ENCODE data around the gene CTTNBP2.
A peak's percentile ranks its signal among the peaks of the same experiment; 100 is the strongest.

The CTTNBP2 gene

GRCh38 chr7:117816727-117817126 is 56.5 kb downstream of the CTTNBP2 start:
- no peaks in the 10 kb centered on the region for H3K36me3 ChIP-seq (ENCODE audit: control insufficient read depth, insufficient read depth, low read length, severe bottlenecking)
- H3K27me3 ChIP-seq (replicated peaks; ENCODE audit: control insufficient read depth, insufficient read depth, low read length): no peaks in the 10 kb centered on the region
- H3K4me1 ChIP-seq (ENCODE audit: control insufficient read depth, insufficient read depth, low read length): no peaks in the 10 kb centered on the region
- no peak for DNase-seq (ENCODE audit: low read depth)
- no peak overlapping the region for H3K9ac ChIP-seq (ENCODE audit: low read length)
- H3K9me3 ChIP-seq (ENCODE audit: control insufficient read depth, low read length): no peaks in the 10 kb centered on the region
- no peak overlapping the region for H3K4me3 ChIP-seq (ENCODE audit: low read length)

GRCh38 chr7:117811696-117812095 is 61.5 kb downstream of the CTTNBP2 start:
- Histone ChIP-seq H3K36me3 (ENCODE audit: control insufficient read depth, insufficient read depth, low read length, severe bottlenecking) (no peaks in the 10 kb centered on the region), H3K9me3 (ENCODE audit: control insufficient read depth, low read length) (no peaks in the 10 kb centered on the region), H3K27me3 (replicated peaks; ENCODE audit: control insufficient read depth, insufficient read depth, low read length) (no peaks in the 10 kb centered on the region), H3K4me3 (ENCODE audit: low read length) (no peak overlapping the region), H3K4me1 (ENCODE audit: control insufficient read depth, insufficient read depth, low read length) (peaks cover 20% of the 10 kb centered on the region), H3K9ac (ENCODE audit: low read length) (no peak overlapping the region)
- DNase-seq (ENCODE audit: low read depth): no peak

- Histone ChIP-seq H3K9ac (ENCODE audit: low read length) (no peak overlapping the region), H3K9me3 (ENCODE audit: control insufficient read depth, low read length) (no peaks in the 10 kb centered on the region), H3K36me3 (ENCODE audit: control insufficient read depth, insufficient read depth, low read length, severe bottlenecking) (no peaks in the 10 kb centered on the region), H3K4me3 (ENCODE audit: low read length) (no peak overlapping the region), H3K27me3 (replicated peaks; ENCODE audit: control insufficient read depth, insufficient read depth, low read length) (no peaks in the 10 kb centered on the region), H3K4me1 (ENCODE audit: control insufficient read depth, insufficient read depth, low read length) (peaks cover 20% of the 10 kb centered on the region)
- peak; percentile 25 for DNase-seq (ENCODE audit: low read depth)
Measured at GRCh38 chr7:117810642-117811512, 62.4 kb downstream of the CTTNBP2 start.

GRCh38 chr7:117809958-117810357 is 63.3 kb downstream of the CTTNBP2 start:
- Histone ChIP-seq H3K4me1 (ENCODE audit: control insufficient read depth, insufficient read depth, low read length) (peaks cover 20% of the 10 kb centered on the region), H3K9ac (ENCODE audit: low read length) (no peak overlapping the region), H3K27me3 (replicated peaks; ENCODE audit: control insufficient read depth, insufficient read depth, low read length) (no peaks in the 10 kb centered on the region), H3K4me3 (ENCODE audit: low read length) (no peak overlapping the region), H3K9me3 (ENCODE audit: control insufficient read depth, low read length) (no peaks in the 10 kb centered on the region), H3K36me3 (ENCODE audit: control insufficient read depth, insufficient read depth, low read length, severe bottlenecking) (no peaks in the 10 kb centered on the region)
- no peak for DNase-seq (ENCODE audit: low read depth)

GRCh38 chr7:117808910-117809705 is 64.1 kb downstream of the CTTNBP2 start:
- Histone ChIP-seq H3K9me3 (ENCODE audit: control insufficient read depth, low read length) (no peaks in the 10 kb centered on the region), H3K4me1 (ENCODE audit: control insufficient read depth, insufficient read depth, low read length) (peaks cover 20% of the 10 kb centered on the region), H3K4me3 (ENCODE audit: low read length) (peak overlapping the region; percentile 59), H3K27me3 (replicated peaks; ENCODE audit: control insufficient read depth, insufficient read depth, low read length) (no peaks in the 10 kb centered on the region), H3K9ac (ENCODE audit: low read length) (no peak overlapping the region), H3K36me3 (ENCODE audit: control insufficient read depth, insufficient read depth, low read length, severe bottlenecking) (no peaks in the 10 kb centered on the region)
- DNase-seq (ENCODE audit: low read depth): no peak

GRCh38 chr7:117808341-117808757 is 64.9 kb downstream of the CTTNBP2 start:
- peak overlapping the region; percentile 59 for H3K4me3 ChIP-seq (ENCODE audit: low read length)
- H3K9ac ChIP-seq (ENCODE audit: low read length): no peak overlapping the region
- DNase-seq (ENCODE audit: low read depth): no peak
- H3K4me1 ChIP-seq (ENCODE audit: control insufficient read depth, insufficient read depth, low read length): peaks cover 20% of the 10 kb centered on the region
- no peaks in the 10 kb centered on the region for H3K9me3 ChIP-seq (ENCODE audit: control insufficient read depth, low read length)
- no peaks in the 10 kb centered on the region for H3K27me3 ChIP-seq (replicated peaks; ENCODE audit: control insufficient read depth, insufficient read depth, low read length)
- no peaks in the 10 kb centered on the region for H3K36me3 ChIP-seq (ENCODE audit: control insufficient read depth, insufficient read depth, low read length, severe bottlenecking)

GRCh38 chr7:117807676-117808075 is 65.6 kb downstream of the CTTNBP2 start:
- H3K4me3 ChIP-seq (ENCODE audit: low read length): no peak overlapping the region
- no peaks in the 10 kb centered on the region for H3K27me3 ChIP-seq (replicated peaks; ENCODE audit: control insufficient read depth, insufficient read depth, low read length)
- H3K9me3 ChIP-seq (ENCODE audit: control insufficient read depth, low read length): no peaks in the 10 kb centered on the region
- no peak for DNase-seq (ENCODE audit: low read depth)
- no peaks in the 10 kb centered on the region for H3K36me3 ChIP-seq (ENCODE audit: control insufficient read depth, insufficient read depth, low read length, severe bottlenecking)
- no peak overlapping the region for H3K9ac ChIP-seq (ENCODE audit: low read length)
- H3K4me1 ChIP-seq (ENCODE audit: control insufficient read depth, insufficient read depth, low read length): peaks cover 20% of the 10 kb centered on the region

GRCh38 chr7:117806011-117806410 is 67.2 kb downstream of the CTTNBP2 start:
- no peaks in the 10 kb centered on the region for H3K9me3 ChIP-seq (ENCODE audit: control insufficient read depth, low read length)
- H3K9ac ChIP-seq (ENCODE audit: low read length): no peak overlapping the region
- no peak for DNase-seq (ENCODE audit: low read depth)
- no peaks in the 10 kb centered on the region for H3K36me3 ChIP-seq (ENCODE audit: control insufficient read depth, insufficient read depth, low read length, severe bottlenecking)
- H3K4me1 ChIP-seq (ENCODE audit: control insufficient read depth, insufficient read depth, low read length): peaks cover 20% of the 10 kb centered on the region
- no peak overlapping the region for H3K4me3 ChIP-seq (ENCODE audit: low read length)
- no peaks in the 10 kb centered on the region for H3K27me3 ChIP-seq (replicated peaks; ENCODE audit: control insufficient read depth, insufficient read depth, low read length)

- no peaks in the 10 kb centered on the region for H3K27me3 ChIP-seq (replicated peaks; ENCODE audit: control insufficient read depth, insufficient read depth, low read length)
- no peak overlapping the region for H3K9ac ChIP-seq (ENCODE audit: low read length)
- H3K9me3 ChIP-seq (ENCODE audit: control insufficient read depth, low read length): no peaks in the 10 kb centered on the region
- no peak for DNase-seq (ENCODE audit: low read depth)
- H3K4me1 ChIP-seq (ENCODE audit: control insufficient read depth, insufficient read depth, low read length): peaks cover 20% of the 10 kb centered on the region
- no peak overlapping the region for H3K4me3 ChIP-seq (ENCODE audit: low read length)
- no peaks in the 10 kb centered on the region for H3K36me3 ChIP-seq (ENCODE audit: control insufficient read depth, insufficient read depth, low read length, severe bottlenecking)
Measured at GRCh38 chr7:117805241-117805640, 68.0 kb downstream of the CTTNBP2 start.

- H3K9me3 ChIP-seq (ENCODE audit: control insufficient read depth, low read length): no peaks in the 10 kb centered on the region
- no peak for DNase-seq (ENCODE audit: low read depth)
- no peaks in the 10 kb centered on the region for H3K27me3 ChIP-seq (replicated peaks; ENCODE audit: control insufficient read depth, insufficient read depth, low read length)
- H3K36me3 ChIP-seq (ENCODE audit: control insufficient read depth, insufficient read depth, low read length, severe bottlenecking): no peaks in the 10 kb centered on the region
- peaks cover 8% of the 10 kb centered on the region for H3K4me1 ChIP-seq (ENCODE audit: control insufficient read depth, insufficient read depth, low read length)
- no peak overlapping the region for H3K4me3 ChIP-seq (ENCODE audit: low read length)
- H3K9ac ChIP-seq (ENCODE audit: low read length): no peak overlapping the region
Measured at GRCh38 chr7:117803476-117803875, 69.8 kb downstream of the CTTNBP2 start.

- peaks cover under 1% of the 10 kb centered on the region for H3K4me1 ChIP-seq (ENCODE audit: control insufficient read depth, insufficient read depth, low read length)
- H3K27me3 ChIP-seq (replicated peaks; ENCODE audit: control insufficient read depth, insufficient read depth, low read length): no peaks in the 10 kb centered on the region
- DNase-seq (ENCODE audit: low read depth): no peak
- H3K9me3 ChIP-seq (ENCODE audit: control insufficient read depth, low read length): no peaks in the 10 kb centered on the region
- no peak overlapping the region for H3K9ac ChIP-seq (ENCODE audit: low read length)
- H3K36me3 ChIP-seq (ENCODE audit: control insufficient read depth, insufficient read depth, low read length, severe bottlenecking): no peaks in the 10 kb centered on the region
- no peak overlapping the region for H3K4me3 ChIP-seq (ENCODE audit: low read length)
Measured at GRCh38 chr7:117802660-117803059, 70.6 kb downstream of the CTTNBP2 start.

Data from adipocyte (in vitro differentiated cells).